ENCODE measurements around the gene CTIF.

DNA sequence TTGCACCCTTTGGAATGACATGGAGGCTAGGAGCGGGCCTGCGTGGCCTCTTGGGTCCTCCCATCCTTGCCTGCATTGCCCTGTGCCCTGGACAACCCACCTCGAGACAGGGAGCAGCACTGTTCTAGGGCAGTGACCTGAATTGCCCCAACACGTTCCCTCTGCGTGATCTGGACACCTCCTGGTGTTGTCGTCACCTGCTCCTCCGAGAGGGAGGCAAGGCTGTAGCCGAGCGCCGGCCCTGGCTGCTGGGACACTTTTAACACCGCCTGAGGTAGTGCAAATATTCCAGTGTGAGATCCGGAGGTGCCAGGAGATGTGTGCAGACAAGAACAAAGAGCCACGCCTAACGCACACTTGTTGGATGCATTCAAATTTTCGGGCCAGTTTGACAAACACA lies 280.4 kb downstream of the CTIF start:
- TF ChIP-seq, protein P1, sequence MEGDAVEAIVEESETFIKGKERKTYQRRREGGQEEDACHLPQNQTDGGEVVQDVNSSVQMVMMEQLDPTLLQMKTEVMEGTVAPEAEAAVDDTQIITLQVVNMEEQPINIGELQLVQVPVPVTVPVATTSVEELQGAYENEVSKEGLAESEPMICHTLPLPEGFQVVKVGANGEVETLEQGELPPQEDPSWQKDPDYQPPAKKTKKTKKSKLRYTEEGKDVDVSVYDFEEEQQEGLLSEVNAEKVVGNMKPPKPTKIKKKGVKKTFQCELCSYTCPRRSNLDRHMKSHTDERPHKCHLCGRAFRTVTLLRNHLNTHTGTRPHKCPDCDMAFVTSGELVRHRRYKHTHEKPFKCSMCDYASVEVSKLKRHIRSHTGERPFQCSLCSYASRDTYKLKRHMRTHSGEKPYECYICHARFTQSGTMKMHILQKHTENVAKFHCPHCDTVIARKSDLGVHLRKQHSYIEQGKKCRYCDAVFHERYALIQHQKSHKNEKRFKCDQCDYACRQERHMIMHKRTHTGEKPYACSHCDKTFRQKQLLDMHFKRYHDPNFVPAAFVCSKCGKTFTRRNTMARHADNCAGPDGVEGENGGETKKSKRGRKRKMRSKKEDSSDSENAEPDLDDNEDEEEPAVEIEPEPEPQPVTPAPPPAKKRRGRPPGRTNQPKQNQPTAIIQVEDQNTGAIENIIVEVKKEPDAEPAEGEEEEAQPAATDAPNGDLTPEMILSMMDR (IDR thresholded peaks at IDR 0.05): no peak
- no peak for TF ChIP-seq POLR2A (IDR thresholded peaks at IDR 0.05)
- TF ChIP-seq EP300 (IDR thresholded peaks at IDR 0.05): no peak
